A673 (cell line): ENCODE results near the gene WFS1.

ENCODE experiments used
- CTCF ChIP-seq: fragments of 300-800, 200-600 bp; sonication (generic); conservative IDR thresholded peaks from 2 replicates; pipeline ENCODE4 v1.5.1; 2017; ENCODE audit warnings: low read depth, mild to moderate bottlenecking, antibody characterized with exemption, low read length, moderate library complexity, mixed read lengths
- EZH2 ChIP-seq: fragments of 200-600 bp; sonication (generic); IDR thresholded peaks from 2 replicates; pipeline ENCODE4 v1.6.1; 2017; ENCODE audit warnings: borderline replicate concordance, low read depth, mild to moderate bottlenecking, mixed read lengths, antibody characterized with exemption, low read length; ENCODE audit not compliant: poor library complexity, severe bottlenecking

- no peak for TF ChIP-seq CTCF
- TF ChIP-seq EZH2, result no peak
Observed at GRCh38 chr4:6338175-6338950, 68.7 kb downstream of the WFS1 start.
